NCI-H446 treated with DMSO at 0.1 percent for 48 hours (cell line): Measurements from ENCODE around the gene TERT.

Source experiments
- DNase-seq: peaks from one replicate; lab custom pipeline; 2025; lab: John Stamatoyannopoulos, UW

The TERT gene

DNA sequence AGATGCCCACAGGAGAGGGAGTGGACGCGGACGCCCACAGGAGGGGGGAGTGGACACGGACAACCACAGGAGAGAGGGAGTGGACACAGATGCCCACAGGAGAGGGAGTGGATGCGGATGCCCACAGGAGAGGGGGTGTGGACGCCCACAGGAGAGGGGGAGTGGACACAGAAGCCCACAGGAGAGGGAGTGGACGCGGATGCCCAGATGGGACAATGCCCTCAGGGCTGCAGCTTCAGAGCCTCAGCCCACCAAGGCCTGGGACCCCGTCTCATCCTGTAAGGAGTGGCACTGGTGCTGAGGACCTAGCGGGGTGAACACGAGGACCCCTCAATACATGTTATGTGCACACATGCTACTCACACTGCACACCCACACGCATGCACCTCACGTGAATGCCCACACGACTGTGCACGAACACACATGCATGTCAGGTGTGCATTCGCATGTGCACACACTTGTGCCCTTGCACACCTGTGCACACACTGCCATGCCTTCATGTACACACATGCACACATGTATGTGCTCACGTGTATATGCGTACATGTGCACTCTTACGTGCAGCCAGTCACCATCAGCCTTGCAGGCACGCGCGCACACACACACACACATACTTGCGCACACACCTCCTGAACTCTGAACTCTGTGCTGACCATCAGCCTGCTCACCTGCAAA is 34.9 kb downstream of the TERT start:
- DNase-seq, result no peak

DNA sequence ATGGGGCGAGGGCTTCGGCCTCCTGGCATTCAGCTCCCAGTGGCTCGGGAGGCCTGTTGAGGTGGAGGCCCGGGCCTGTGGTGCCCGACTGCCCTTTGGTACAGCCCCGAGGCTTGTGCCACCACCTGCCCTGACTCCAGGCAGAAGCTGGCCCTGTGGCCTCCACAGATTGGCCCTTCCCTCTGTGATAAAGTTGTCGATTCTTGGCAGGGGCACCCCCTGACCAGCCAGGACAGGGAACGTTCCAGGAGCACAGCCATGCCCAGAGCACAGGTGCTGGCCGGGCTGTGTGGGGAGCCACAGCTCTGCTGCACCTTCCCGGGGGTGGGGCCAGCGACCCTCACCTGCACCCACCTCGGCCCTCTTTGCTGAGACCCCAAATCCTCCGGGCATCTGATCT is 37.0 kb downstream of the TERT start:
- DNase-seq, result no peak

DNA sequence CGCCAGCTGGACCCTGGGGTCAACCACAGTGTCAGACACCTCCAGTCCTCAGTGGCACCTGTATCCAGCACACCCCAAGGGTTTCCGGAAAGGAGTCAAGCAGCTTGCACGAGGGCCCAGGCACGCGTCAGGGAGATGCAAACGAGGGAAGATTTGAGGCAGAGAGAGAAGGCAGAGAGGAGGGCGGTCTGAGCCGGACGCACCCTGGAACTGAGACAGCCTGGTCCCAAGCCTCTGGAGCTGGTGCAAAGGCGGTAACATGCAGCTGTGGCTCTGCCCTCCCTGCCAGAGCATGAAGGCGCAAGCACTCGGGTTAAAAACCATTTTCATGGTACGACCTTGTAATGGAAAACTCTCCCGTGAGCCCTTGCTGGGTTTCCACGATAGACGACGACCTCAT is 37.5 kb downstream of the TERT start:
- no peak for DNase-seq

DNA sequence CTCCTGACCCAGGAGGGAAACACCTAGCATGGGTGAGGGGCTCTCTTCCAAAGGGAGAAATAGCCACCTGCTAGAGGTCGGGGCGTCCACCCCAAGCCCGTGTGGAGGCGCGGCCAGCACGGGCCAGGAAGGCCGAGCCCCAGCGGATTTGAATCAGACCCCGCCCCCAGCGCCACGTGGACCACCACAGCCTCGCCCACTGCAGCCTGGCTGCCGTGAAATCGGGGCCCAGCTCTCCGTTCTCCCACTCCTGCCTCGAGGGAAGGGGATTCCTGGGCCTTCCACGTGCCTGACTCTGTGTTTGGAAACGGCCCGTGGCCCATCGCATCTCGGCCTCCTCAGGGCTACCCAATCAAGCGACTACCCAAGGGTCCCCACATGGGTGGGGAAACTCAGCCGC is 38.1 kb downstream of the TERT start:
- no peak for DNase-seq

DNA sequence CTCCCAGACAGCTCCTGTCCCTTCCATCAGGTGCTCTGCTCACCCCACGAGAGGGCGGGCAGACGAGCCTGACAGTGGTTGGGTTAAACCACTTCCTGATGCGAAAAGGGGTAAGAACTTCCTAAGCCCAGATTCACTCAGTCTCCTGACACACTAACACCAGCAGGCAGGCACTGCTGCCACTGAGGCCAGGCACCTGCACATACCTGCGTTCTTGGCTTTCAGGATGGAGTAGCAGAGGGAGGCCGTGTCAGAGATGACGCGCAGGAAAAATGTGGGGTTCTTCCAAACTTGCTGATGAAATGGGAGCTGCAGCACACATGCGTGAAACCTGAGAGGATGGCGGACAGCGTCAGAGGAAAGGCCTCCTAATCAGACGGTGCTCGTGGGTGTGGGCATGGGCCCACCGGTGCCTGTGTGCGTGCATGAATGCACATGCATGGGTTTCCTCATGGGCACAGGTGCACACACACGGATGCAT is 39.7 kb downstream of the TERT start:
- no peak for DNase-seq

DNA sequence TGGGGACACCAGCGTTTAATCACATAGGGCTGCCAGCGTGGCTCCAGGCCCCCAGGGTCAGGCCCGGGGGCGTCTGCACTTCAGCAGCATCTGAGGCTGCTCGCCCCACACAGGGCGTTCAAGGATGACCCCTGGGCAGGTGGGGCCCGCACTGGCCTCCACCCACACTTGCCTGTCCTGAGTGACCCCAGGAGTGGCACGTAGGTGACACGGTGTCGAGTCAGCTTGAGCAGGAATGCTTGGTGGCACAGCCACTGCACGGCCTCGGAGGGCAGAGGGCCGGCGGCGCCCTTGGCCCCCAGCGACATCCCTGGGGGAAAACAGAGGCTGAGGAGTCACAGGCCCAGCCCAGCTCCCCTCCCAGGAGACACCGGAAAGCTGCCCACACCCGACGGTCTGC is 40.7 kb downstream of the TERT start:
- DNase-seq, result no peak

DNA sequence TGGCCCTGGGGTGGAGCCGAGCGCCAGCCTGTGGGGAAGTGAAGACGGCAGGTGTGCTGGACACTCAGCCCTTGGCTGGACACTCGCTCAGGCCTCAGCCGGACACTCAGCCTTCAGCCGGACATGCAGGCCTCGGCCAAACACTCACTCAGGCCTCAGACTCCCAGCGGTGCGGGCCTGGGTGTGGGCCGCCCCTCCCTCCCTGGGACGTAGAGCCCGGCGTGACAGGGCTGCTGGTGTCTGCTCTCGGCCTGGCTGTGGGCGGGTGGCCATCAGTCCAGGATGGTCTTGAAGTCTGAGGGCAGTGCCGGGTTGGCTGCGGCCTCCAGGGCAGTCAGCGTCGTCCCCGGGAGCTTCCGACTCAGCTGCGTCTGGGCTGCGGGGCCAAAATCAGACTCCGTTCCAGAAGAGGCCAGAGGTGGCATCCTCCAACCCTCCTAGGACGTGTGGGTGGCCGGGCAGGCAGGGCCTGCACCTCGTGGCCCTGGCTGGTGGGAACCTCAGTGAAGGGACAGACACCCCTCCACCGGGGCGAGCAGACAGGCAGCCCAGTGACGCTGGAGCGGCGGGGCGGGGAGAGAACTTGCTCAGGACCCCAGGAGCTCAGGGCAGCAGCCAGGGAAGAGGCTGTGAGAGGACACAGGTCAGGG is 41.3 kb downstream of the TERT start:
- DNase-seq, result no peak

DNA sequence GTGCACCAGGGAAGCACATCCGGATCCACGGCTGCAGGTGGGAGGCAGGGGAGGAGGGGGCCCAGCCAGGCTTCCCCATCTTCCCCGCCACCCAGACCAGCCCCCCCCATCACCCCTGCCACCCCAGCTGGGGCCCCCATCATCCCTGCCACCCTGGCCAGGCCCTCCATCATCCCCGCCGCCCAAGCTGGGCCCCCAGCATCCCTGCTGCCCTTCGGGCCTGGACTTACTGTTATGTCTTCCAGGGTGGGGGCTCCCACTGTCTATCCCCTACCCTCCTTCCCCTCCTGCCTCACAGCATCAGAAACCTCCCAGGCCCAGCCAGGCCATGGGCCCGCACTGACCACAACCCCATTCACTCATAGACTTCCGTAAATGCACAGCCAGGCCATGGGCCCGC is 42.2 kb downstream of the TERT start:
- no peak for DNase-seq

DNA sequence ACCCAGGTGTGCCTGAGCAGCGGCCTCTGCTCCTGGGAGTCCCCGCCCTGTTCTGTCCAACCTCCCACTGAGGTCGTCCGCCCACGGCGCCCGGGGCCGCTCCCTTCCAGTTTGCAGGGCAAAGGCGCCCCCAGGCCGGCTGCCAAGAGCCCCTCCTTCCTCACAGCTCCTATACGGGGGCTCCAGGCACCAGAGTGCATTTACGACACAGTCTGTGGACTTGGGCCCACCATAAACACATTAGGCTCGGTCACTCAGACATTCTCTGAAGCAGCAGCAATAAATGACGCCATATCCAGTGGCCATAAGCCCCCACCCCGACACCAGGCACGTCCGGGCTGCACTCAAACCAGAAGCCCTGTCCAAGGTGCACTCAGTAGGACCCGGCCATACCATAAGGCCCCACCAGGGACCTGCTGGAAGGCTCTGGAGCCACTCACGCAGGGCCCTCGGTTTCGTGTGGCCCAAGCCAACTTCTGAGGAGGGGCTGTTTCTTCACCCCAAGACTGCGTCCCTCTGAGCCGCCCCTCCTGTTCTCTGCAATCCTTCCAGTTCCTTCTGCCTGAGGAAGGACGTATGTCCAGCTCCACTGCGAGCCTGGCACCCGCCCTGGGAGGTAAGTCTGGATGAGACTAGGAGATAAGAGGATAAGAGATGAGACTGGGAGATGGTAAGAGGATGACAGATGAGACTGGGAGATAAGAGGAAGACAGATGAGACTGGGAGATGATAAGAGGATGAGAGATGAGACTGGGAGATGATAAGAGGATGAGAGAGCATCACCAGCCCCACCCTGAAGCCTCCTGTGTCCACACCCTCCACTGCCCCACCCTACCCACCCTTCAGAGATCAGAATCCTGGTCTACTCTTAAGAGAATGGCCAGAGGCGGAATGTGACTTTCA is 42.9 kb downstream of the TERT start:
- DNase-seq, result no peak

DNA sequence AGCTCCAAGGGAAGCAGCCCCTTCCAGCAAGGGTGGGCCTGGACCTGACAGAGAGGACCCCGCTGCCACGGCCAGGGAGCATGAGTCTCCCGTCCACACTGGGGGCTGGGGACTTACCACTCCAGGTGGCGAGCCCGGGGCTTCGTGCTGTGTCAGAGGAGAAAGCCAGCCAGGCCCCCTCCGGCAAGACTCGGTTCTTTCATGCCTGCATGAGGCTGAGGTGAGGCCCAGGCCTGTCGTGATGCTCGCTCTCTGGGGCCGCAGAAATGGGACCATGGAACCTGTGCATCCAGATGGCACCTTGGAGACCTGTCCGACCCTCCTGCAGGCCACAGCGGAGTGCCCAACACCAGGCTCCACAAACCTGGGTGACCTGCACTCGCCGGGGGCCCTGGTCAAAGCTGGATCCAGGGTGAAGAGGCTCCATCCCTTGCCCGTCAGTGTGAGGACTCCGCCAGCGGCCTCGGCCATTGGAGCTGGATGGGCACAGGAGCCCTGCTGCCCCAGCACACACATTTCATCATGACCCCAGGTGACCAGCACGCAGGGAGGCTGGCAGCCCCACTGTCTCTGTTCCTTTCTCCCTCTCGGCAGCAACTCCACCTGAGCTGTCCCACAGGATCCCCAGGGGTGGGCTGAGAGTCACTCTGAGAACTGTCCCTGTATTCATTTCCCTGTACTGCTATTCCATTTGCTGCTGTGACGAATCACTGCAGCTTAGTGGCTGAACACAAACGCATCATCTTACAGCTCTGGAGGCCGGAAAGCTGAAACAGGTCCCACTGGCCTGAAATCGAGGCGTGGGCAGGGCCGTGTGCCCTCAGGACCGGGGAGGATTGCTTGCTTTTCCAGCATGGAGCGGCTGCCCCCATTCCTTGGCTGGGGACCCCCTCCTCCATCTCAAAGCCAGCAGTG is 45.2 kb downstream of the TERT start:
- no peak for DNase-seq

DNA sequence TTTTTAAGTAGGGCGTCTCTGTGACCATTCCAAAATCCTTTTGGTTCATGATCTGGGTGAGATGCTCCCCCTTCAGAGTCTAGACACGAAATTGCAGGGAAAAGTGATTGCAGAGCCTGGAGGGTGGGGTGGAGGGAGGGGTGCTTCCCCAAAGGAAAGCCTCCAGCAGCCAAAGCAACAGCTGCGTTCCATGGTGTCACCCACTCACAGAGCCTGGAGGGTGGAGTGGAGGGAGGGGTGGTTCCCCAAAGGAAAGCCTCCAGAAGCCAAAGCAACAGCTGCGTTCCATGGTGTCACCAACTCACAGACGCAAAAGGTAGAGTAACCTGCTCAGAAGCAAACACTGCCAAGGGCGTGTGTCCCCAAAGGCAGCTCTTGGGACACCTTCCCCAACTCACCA is 47.1 kb downstream of the TERT start:
- no peak for DNase-seq

DNA sequence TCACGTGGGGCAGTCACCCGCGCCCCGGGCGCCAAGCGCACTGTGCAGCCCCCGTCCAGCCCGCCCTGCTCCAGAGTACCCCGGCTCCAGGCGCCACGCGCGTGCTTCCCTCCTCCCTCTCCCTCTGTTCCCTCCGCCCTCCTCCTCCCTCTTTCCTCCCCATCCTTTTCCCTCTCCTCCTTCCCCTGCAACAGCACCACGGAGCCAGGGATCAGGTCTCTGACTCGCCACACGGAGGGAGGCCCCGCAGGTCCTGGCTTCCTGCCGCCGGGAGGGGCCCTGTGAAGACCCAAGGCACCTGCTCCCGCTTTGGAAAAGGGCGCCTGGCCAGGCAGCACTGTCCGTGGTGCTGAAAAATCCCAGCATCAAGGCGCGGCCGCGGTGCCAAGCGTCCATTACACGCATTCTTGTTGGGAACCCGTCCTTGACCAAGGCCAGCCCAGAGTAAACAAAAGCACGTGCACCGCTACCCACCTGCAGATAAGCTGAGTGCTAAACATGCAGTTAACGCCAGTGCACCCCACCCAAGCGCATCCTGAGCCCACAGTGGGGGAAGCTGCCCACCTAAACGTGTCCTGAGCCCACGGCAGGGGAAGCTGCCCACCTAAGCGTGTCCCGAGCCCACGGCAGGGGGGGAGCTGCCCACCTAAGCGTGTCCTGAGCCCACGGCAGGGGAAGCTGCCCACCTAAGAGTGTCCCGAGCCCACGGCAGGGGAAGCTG is 48.0 kb downstream of the TERT start:
- no peak for DNase-seq

DNA sequence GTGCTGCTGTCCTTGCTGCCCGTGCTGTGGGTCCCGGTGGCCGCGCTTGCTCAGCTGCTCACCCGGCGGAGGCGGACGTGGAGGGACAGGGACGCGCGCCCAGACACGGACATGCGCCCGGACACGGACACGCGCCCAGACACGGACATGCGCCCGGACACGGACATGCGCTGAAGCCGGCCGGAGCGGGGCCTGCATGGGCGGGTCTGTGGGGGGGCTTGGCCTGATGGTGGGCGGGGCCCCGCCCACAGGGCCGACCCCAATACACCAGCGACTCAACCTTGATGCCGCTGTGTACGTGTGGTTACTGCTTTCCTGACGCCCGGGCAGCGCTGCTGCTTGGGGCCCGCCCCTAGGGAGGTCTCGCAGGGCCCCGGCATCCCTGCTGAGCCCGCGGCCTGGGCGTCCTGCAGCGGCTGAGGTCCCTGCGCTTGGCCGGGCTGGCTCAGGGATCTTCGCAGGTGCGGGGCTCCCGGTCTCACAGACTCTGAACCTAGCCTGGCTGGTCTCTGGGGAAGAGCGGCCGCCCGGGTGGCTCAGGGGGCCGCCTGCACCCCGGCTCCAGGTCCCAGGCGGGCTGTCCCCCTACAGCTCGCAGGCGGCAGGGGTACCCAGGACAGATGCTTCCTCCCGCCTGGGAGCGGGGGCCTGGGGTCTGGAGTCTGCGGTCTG is 48.8 kb downstream of the TERT start:
- DNase-seq, result no peak

DNA sequence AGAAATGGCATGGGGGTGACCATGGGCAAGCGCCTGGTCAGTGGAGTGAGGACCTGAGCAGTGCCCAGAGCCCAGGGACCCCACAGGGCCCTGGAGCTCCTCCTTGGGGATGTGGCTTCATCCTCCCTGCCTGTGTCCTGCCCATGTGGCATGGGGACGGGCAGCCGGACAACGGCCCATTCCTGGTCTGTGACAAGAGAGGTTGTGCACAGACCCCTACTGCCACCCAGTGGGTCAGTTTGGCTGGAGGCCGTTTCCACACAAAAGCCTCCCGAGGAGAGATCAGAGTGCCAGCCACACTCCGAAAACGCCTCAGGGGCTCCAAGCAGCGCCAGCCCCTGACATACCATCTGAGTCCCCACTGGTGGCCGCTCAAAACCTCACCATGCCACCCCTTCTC is 49.9 kb downstream of the TERT start:
- DNase-seq, result no peak

DNA sequence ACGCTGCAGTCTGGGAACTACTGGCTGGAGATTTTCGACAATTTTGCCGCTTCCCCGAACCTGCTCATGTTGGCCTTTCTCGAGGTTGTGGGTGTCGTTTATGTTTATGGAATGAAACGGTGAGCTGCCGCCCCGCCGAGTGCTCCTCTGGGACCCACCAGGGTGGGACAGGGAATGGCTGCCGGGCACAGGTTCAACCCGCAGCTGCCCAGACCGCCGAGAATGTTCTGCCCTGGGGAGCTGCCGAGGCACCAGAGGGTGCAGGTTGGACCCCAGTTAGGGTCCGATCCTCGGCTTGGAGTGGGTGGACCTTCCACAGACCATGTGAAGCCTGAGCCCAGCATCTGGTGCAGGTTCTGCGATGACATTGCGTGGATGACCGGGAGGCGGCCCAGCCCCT is 50.6 kb downstream of the TERT start:
- DNase-seq, result no peak

DNA sequence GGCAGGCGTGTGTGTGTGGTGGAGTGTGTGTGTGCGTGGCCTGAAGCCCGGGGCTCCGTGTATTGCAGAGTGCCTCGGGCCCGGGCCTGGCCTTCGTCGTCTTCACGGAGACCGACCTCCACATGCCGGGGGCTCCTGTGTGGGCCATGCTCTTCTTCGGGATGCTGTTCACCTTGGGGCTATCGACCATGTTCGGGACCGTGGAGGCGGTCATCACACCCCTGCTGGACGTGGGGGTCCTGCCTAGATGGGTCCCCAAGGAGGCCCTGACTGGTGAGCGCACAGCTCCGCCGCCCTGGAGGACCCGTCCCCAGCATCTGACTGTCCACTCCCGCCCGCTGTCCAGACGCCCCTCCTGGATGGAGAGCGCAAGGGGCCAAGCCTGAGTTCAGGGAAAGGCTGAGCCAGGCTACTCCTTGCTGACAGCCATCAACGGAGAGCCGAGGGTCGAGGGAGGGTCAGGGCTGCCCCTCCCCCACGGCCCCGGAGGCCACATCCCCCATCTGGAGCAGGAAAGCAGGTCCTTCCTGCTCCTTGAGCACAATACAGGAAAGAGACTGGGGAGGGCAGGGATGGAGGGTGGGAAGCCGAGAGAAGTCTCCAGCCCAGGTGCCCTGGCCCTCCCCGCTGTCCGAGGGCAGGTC is 51.3 kb downstream of the TERT start:
- DNase-seq, result no peak

DNA sequence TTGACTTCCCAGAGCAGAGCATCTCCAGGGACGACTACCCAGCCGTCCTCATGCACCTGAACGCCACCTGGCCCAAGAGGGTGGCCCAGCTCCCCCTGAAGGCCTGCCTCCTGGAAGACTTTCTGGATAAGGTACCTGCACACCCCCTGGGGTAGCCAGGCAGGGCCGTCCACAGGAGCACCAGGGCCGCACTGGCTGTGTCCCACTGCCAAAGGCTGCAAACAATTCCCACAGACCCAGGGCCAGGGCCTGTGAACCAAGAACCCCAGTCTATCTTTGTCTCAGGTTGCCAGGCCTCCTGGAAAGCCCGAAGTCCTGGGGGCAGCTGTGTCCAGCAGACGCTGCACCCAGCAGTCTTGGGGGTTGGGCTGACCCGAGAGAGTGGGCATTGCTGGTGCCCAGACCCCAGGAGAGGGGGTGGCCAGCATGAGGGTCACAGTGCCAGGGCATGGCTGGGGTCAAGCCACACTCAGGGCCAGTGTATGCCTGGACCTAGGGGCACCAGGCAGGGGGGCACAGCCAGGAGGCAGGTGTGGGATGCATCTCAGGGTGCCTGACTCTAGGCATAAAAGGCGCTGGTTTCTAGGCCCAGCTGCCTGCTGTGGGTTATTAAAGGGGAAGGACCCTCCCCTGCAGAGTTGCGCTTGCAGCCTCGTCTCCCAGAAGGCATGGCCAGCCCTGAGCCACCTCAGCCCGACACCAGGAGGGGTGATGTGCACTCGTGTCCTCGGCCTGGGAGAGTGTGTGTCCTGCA is 52.0 kb downstream of the TERT start:
- no peak for DNase-seq

DNA sequence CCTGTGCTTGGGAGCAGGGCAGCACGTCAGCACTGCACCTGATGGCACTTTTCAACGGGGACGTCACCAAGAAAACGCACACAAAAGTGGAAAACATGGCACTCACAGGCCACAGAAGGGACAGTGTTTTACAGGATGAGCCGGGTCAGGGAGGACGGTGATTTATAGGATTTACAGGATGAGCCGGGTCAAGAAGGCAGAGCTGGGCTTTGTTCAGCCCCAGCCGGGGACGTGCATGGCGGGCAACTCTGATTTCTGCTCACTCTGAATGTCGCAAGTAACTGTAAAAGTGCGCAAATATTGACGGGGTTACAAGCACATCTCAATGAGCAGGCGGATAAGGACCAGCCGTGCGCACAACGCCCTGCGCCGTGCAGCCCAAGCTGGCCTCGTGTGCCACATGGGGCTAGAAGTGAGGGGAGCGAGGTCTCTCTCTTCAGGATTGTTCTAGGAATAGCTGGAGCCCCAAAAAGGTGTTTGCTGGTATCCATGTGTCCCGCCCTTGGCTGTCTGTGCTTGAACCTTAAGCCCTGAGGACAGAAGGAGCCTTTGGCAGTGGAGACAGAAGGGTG is 53.3 kb downstream of the TERT start:
- no peak for DNase-seq
